CD4-positive, alpha-beta memory T cell (primary cell): ENCODE data around the gene FZR1. TPM values are rescaled to one million over a fixed set of nuclear protein-coding genes. Genes with fewer than 3 reads are reported as not detected.

Experiments used
- CTCF ChIA-PET: fragments of 350-600 bp; sonication (Branson Sonifier 250); formaldehyde crosslinking; loops from one replicate; lab custom pipeline; 2021; ENCODE audit warnings: inconsistent platforms; ENCODE audit not compliant: partially characterized antibody; lab: Charles Lee
- POLR2A ChIA-PET: fragments of 350-600 bp; sonication (Branson Sonifier 250); formaldehyde crosslinking; loops from one replicate; lab custom pipeline; 2021; ENCODE audit not compliant: partially characterized antibody; lab: Charles Lee
- DNase-seq, 5 donors: peaks; one replicate each; pipeline versions ENCODE4 v3.0.0 to v3.0.0-alpha.2; 2020 to 2022; ENCODE audit warnings: mixed read lengths in 1 of 5
- H3K27ac ChIP-seq: one replicate; pipeline ENCODE4 v1.7.0; 2013; ENCODE audit warnings: low read depth, low read length
- H3K27me3 ChIP-seq: 2 replicates; pipeline ENCODE4 v1.7.0; 2013; ENCODE audit warnings: mild to moderate bottlenecking, low read length, moderate library complexity; ENCODE audit not compliant: insufficient read depth
- H3K36me3 ChIP-seq: 2 replicates; pipeline ENCODE4 v1.7.0; 2013; ENCODE audit warnings: mild to moderate bottlenecking, low read length, moderate library complexity; ENCODE audit not compliant: insufficient read depth
- H3K4me1 ChIP-seq: 2 replicates; pipeline ENCODE4 v1.7.0; 2013; ENCODE audit warnings: mild to moderate bottlenecking, low read length, moderate library complexity; ENCODE audit not compliant: insufficient read depth
- H3K4me3 ChIP-seq, 2 donors: one replicate each; pipeline ENCODE4 v1.7.0; 2013; ENCODE audit warnings: low read length in 2 of 2, mild to moderate bottlenecking in 1 of 2
- H3K9me3 ChIP-seq, 2 donors: one replicate each; pipeline ENCODE4 v1.7.0; 2013; ENCODE audit warnings: low read length in 2 of 2, control low read depth in 1 of 2; ENCODE audit not compliant: control insufficient read depth in 1 of 2
- H3K27ac Mint-ChIP-seq, 7 donors: one replicate each; pipeline ENCODE4 v1.8.0; 2020 to 2021; ENCODE audit warnings: mixed read lengths in 7 of 7, mild to moderate bottlenecking in 6 of 7, inconsistent platforms in 3 of 7, moderate library complexity in 3 of 7
- H3K27me3 Mint-ChIP-seq, 2 donors: one replicate each; pipeline ENCODE4 v1.8.0; 2020 to 2021; ENCODE audit warnings: mixed read lengths in 2 of 2
- H3K36me3 Mint-ChIP-seq, 2 donors: one replicate each; pipeline ENCODE4 v1.8.0; 2020 to 2021; ENCODE audit warnings: mixed read lengths in 2 of 2, inconsistent platforms in 1 of 2, mild to moderate bottlenecking in 1 of 2
- H3K4me1 Mint-ChIP-seq, 4 donors: one replicate each; pipeline ENCODE4 v1.8.0; 2020 to 2021; ENCODE audit warnings: mixed read lengths in 4 of 4, mild to moderate bottlenecking in 1 of 4
- H3K4me3 Mint-ChIP-seq, 8 donors: one replicate each; pipeline ENCODE4 v1.8.0; 2020 to 2021; ENCODE audit warnings: mixed read lengths in 8 of 8, mild to moderate bottlenecking in 7 of 8, moderate library complexity in 6 of 8, inconsistent platforms in 3 of 8
- H3K9me3 Mint-ChIP-seq, 8 donors: one replicate each; pipeline ENCODE4 v1.8.0; 2020 to 2021; ENCODE audit warnings: mixed read lengths in 8 of 8, mild to moderate bottlenecking in 5 of 8, inconsistent platforms in 3 of 8, moderate library complexity in 1 of 8
- intact Hi-C: fragments of 100-400 bp; cut with micrococcal nuclease; formaldehyde crosslinking; loops from one replicate; pipeline ENCODE4 v1.15.1; 2023
- polyA plus RNA-seq, 2 donors: library from polyadenylated mRNA; unstranded; fragments of 300-500 nt; fragmentation: Illumina TruSeq; gene quantifications; one replicate each; pipeline ENCODE4 v1.2.3, GENCODE V29; 2021
- total RNA-seq, 2 experiments: library from RNA; stranded (reverse); gene quantifications; one replicate each; pipeline ENCODE4 v1.2.3, GENCODE V29; 2021

FZR1 gene
- total and polyA plus RNA-seq, 4 experiments from 2014 or later: 7.1 to 73.7 (median 44.7) TPM

DNA sequence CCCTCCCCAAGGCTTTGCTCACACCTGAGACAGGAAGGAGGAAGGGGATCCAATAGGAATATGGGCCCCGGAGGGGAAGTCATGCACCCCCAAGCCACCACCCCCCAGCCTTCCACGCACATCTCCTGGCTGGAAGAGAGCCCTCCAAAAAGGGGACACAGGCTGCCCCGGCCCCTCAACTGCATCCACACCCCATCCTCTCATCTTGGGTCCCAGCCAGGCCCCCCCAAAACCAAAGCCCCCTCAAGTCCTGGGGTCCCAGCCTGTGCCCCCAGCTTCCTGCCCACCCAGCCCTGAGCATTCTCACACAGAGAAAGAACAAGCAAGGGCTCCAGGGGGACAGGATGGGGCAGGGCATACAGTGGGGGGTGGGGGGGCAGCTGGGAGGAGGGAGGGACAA lies 37.9 kb upstream of the FZR1 start:
- Mint-ChIP-seq H3K9me3 (peaks cover 0 to 2% (median 0%) of the 10 kb centered on the region in 8 donors), H3K4me3 (no peak overlapping the region), H3K36me3 (no peaks in the 10 kb centered on the region), H3K27me3 (peaks cover 0 to 1% of the 10 kb centered on the region in 2 donors), H3K4me1 (peaks cover 0 to 3% (median under 1%) of the 10 kb centered on the region in 4 donors), H3K27ac (no peak overlapping the region)
- ChIA-PET CTCF (no interaction called here), POLR2A (no interaction called here)
- Histone ChIP-seq H3K36me3 (no peaks in the 10 kb centered on the region), H3K27me3 (no peaks in the 10 kb centered on the region), H3K27ac (no peak overlapping the region), H3K9me3 (no peaks in the 10 kb centered on the region), H3K4me1 (no peaks in the 10 kb centered on the region), H3K4me3 (no peak overlapping the region)
- DNase-seq: no peak
- intact Hi-C loops: no loop called here

DNA sequence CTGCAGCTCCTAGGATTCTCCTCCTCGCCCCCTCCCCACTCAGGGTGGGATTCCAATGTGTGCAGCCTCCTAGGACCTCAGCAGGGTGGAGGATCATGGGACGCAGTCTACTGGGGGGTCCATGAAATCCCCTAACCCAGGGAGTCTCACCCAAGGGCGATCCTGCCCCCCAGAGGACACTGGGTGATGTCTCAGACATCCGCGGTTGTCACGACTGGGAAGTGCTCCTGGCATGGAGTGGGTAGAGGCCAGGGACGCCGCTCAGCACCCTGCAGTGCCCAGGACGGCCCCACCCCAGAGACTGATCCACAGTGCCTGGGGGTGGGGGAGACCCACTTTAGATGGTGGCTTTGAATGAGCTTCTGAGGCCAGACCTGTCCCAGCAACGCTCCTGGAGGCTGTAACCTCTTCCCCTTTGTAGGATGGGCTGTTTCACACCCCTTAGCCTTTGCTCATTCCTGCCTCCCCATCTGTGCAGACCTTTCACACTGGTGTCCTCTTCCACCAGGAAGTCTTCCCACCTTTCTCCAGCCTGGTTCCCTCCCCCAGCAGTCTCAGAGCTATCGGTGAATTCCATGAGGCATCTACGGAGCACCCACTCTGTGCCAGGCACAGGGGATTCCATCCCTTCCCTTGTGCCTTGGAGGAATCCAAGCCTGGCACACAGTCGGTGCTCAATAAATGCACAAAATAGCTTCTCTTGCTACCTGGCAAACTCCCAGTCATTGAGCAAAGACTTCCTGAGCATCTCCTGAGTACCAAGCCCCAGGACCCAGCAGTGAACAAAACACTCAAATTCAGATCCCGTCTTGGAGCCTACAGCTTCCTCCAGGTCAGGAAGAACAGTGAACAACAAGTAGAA lies 36.2 kb upstream of the FZR1 start:
- DNase-seq: no peak
- Histone ChIP-seq H3K27me3 (no peaks in the 10 kb centered on the region), H3K27ac (no peak overlapping the region), H3K4me1 (no peaks in the 10 kb centered on the region), H3K36me3 (no peaks in the 10 kb centered on the region), H3K9me3 (no peaks in the 10 kb centered on the region), H3K4me3 (no peak overlapping the region)
- Mint-ChIP-seq H3K36me3 (no peaks in the 10 kb centered on the region), H3K27ac (peak overlapping the region in 1 of 7 donors; percentile 41), H3K27me3 (peaks cover 0 to 1% of the 10 kb centered on the region in 2 donors), H3K4me3 (no peak overlapping the region), H3K4me1 (peaks cover 0 to 3% (median under 1%) of the 10 kb centered on the region in 4 donors), H3K9me3 (peaks cover 0 to 2% (median 0%) of the 10 kb centered on the region in 8 donors)
- ChIA-PET CTCF (interaction anchor here (1.1 to 1.5 kb wide), 4 partner anchors 14 to 165 kb away, joined by 3 to 6 read pairs (median 4); partner anchors contain the start of gene SMIM44), POLR2A (no interaction called here)
- intact Hi-C loops: no loop called here

- Mint-ChIP-seq H3K9me3 (peaks cover 0 to 2% (median 0%) of the 10 kb centered on the region in 8 donors), H3K27ac (peak overlapping the region in 4 of 7 donors; percentile 19 to 93 (median 73)), H3K36me3 (no peaks in the 10 kb centered on the region), H3K27me3 (peaks cover 0 to 1% of the 10 kb centered on the region in 2 donors), H3K4me3 (no peak overlapping the region), H3K4me1 (peaks cover 0 to 3% (median under 1%) of the 10 kb centered on the region in 4 donors)
- no peak for DNase-seq
- Histone ChIP-seq H3K4me3 (no peak overlapping the region), H3K27me3 (no peaks in the 10 kb centered on the region), H3K36me3 (no peaks in the 10 kb centered on the region), H3K9me3 (no peaks in the 10 kb centered on the region), H3K27ac (no peak overlapping the region), H3K4me1 (no peaks in the 10 kb centered on the region)
- intact Hi-C loops: no loop called here
- POLR2A ChIA-PET: no interaction called here
- CTCF ChIA-PET: interaction anchor here (1.1 to 1.5 kb wide), 4 partner anchors 13 to 166 kb away, joined by 3 to 6 read pairs (median 4); partner anchors contain the start of gene SMIM44
These were observed 35.5 kb upstream of the FZR1 start for GRCh38 chr19:3470500-3471128.

- Histone ChIP-seq H3K4me1 (no peaks in the 10 kb centered on the region), H3K9me3 (no peaks in the 10 kb centered on the region), H3K27ac (no peak overlapping the region), H3K36me3 (no peaks in the 10 kb centered on the region), H3K27me3 (no peaks in the 10 kb centered on the region), H3K4me3 (no peak overlapping the region)
- Mint-ChIP-seq H3K9me3 (no peaks in the 10 kb centered on the region), H3K4me1 (peaks cover 0 to 3% (median under 1%) of the 10 kb centered on the region in 4 donors), H3K27ac (peak overlapping the region in 1 of 7 donors; percentile 24), H3K27me3 (peaks cover 0 to 1% of the 10 kb centered on the region in 2 donors), H3K36me3 (no peaks in the 10 kb centered on the region), H3K4me3 (no peak overlapping the region)
- intact Hi-C loops: no loop called here
- DNase-seq: peak in 2 of 5 donors; percentile 14 to 25
- CTCF ChIA-PET: interaction anchor here (0.8 to 3.3 kb wide), 18 partner anchors 8 to 196 kb away, joined by 3 to 14 read pairs (median 6); partner anchors contain the start of gene SMIM44
- POLR2A ChIA-PET: no interaction called here
These were observed 34.0 kb upstream of the FZR1 start for GRCh38 chr19:3471954-3472655.

- POLR2A ChIA-PET: no interaction called here
These were observed 32.1 kb upstream of the FZR1 start for GRCh38 chr19:3474010-3474409.

GRCh38 chr19:3474614-3475013 lies 31.5 kb upstream of the FZR1 start:
- Histone ChIP-seq H3K4me3 (no peak overlapping the region), H3K36me3 (no peaks in the 10 kb centered on the region), H3K27me3 (no peaks in the 10 kb centered on the region), H3K27ac (no peak overlapping the region), H3K4me1 (peaks cover 14% of the 10 kb centered on the region), H3K9me3 (no peaks in the 10 kb centered on the region)
- Mint-ChIP-seq H3K36me3 (no peaks in the 10 kb centered on the region), H3K4me3 (no peak overlapping the region), H3K27me3 (peaks cover 0 to 1% of the 10 kb centered on the region in 2 donors), H3K9me3 (peaks cover 0 to 1% (median 0%) of the 10 kb centered on the region in 8 donors), H3K4me1 (peaks cover 4 to 17% (median 12%) of the 10 kb centered on the region in 4 donors), H3K27ac (no peak overlapping the region)
- ChIA-PET CTCF (interaction anchor here (3.3 kb wide), 1 partner anchor 45 kb away, joined by 14 read pairs; no protein-coding TSS in a partner anchor), POLR2A (no interaction called here)
- DNase-seq: no peak
- intact Hi-C loops: no loop called here

More at GRCh38 chr19:3474010-3474409, 32.1 kb upstream of the FZR1 start:
- no peak overlapping the region for H3K4me3 ChIP-seq
- peaks cover 8% of the 10 kb centered on the region for H3K4me1 ChIP-seq
- H3K4me3 Mint-ChIP-seq: peak overlapping the region in 1 of 8 donors; percentile 17
- CTCF ChIA-PET: interaction anchor here (1.3 to 3.3 kb wide), 5 partner anchors 11 to 147 kb away, joined by 3 to 14 read pairs (median 12); no protein-coding TSS in a partner anchor
- H3K27ac ChIP-seq: no peak overlapping the region
- DNase-seq: no peak
- no peak overlapping the region for H3K27ac Mint-ChIP-seq
- H3K36me3 ChIP-seq: no peaks in the 10 kb centered on the region
- intact Hi-C loops: no loop called here
- H3K27me3 ChIP-seq: no peaks in the 10 kb centered on the region
- no peaks in the 10 kb centered on the region for H3K36me3 Mint-ChIP-seq
- H3K27me3 Mint-ChIP-seq: peaks cover 0 to 1% of the 10 kb centered on the region in 2 donors
- peaks cover 0 to 1% (median 0%) of the 10 kb centered on the region in 8 donors for H3K9me3 Mint-ChIP-seq
- peaks cover 4 to 13% (median 10%) of the 10 kb centered on the region in 4 donors for H3K4me1 Mint-ChIP-seq
- no peaks in the 10 kb centered on the region for H3K9me3 ChIP-seq
